ENCODE measurements around the gene CALR3.
"Not testable (repeated sequence)": the region's sequence is repeated elsewhere in the genome, so short reads cannot be mapped to it uniquely, and the experiment has no call there.

GRCh38 chr19:16448872-16449271 lies 47.1 kb downstream of the CALR3 start:
- TF ChIP-seq CTCF, EZH2 (IDR thresholded peaks at IDR 0.05): not testable (repeated sequence)
